Right lobe of liver (tissue), 4 donors: Measurements from ENCODE around the gene DSG3.
"Not testable (repeated sequence)": the region's sequence is repeated elsewhere in the genome, so short reads cannot be mapped to it uniquely, and the experiment has no call there.

ENCODE experiments used
- CTCF ChIP-seq, 4 donors: fragments of 200-600 bp in 3 of 4; fragments of 450-650 bp in 1 of 4; IDR thresholded peaks; one replicate each; pipeline versions ENCODE4 v1.5.1 to v1.8.0; 2016 to 2022; ENCODE audit warnings: antibody characterized with exemption in 4 of 4, mild to moderate bottlenecking in 2 of 4
- POLR2A ChIP-seq: fragments of 450-650 bp; IDR thresholded peaks from one replicate; pipeline ENCODE4 v1.6.1; 2017; ENCODE audit warnings: antibody characterized with exemption, mild to moderate bottlenecking
- donor health status: DM: no; HTN: no; CAD: no.
- donor health status: DM: no; HTN: no; CAD: no.
- donor health status: DM: no; HTN: yes; CAD: no.

- not testable (repeated sequence) for TF ChIP-seq CTCF (IDR thresholded peaks at IDR 0.05); POLR2A
Observed at GRCh38 chr18:31507124-31507523, 59.6 kb downstream of the DSG3 start.
